Heart left ventricle (tissue), 13 donors: ENCODE data around the gene KCTD15.

Experiments
- CTCF ChIP-seq, 12 donors: fragments of 200-600 bp; sonication (generic) in 4 of 12; IDR thresholded peaks; one replicate each; pipeline versions ENCODE4 v1.5.0 to v1.8.0; 2018 to 2022; ENCODE audit warnings: antibody characterized with exemption in 12 of 12, mild to moderate bottlenecking in 5 of 12
- POLR2A ChIP-seq, 2 donors: fragments of 450-650 bp; IDR thresholded peaks; one replicate each; pipeline ENCODE4 v1.6.1; 2017; ENCODE audit warnings: antibody characterized with exemption in 2 of 2, mild to moderate bottlenecking in 2 of 2, moderate library complexity in 2 of 2
- donor health status: ischemic (EF 13 %, LVEDD 7.1; RV severe dilation, severe dysfunction).
- donor health status: DM: no; HTN: yes; CAD: no.
- donor health status: DM: no; HTN: no; CAD: no.
- donor health status: ischemic (EF 25% LVEDD 6.9; RV normal size, moderate dysfunction).
- donor health status: ischemic (EF 25% LVEDD 5.7; RV mildly dilated, moderate dysfunction).
- donor health status: ischemic (EF 35%, LVEDD 5.7; RV mildly dilated, moderate dysfunction).
- donor health status: nonischemic (EF 11% LVEDD 7.7; RV severe dilation, severe dysfunction).
- donor health status: DM: yes; HTN: yes; CAD: no.
- donor health status: PGD.
- donor health status: ischemic (EF 29% LVEDD 5.4; RV normal size, mild dysfunction).
- donor health status: nonischemic (EF 23%, LVEDD 6.1; RV moderate dilation, normal function).

GRCh38 chr19:33770107-33770506 is 26.6 kb upstream of the KCTD15 start:
- TF ChIP-seq CTCF (IDR thresholded peaks at IDR 0.05) = no peak
- TF ChIP-seq POLR2A (IDR thresholded peaks at IDR 0.05) = no peak
